ENCODE results near the gene STON2. TPM values are rescaled to one million over a fixed set of nuclear protein-coding genes. Genes with fewer than 3 reads are reported as not detected.
A peak's percentile ranks its signal among the peaks of the same experiment; 100 is the strongest.

The STON2 gene
- total RNA-seq, 2 donors from 2014 or later = 12.7 to 23.8 TPM

GRCh38 chr14:81272317-81272716 lies 127.8 kb downstream of the STON2 start:
- Histone ChIP-seq H3K27me3 (replicated peaks; ENCODE audit: insufficient read depth) (no peaks in the 10 kb centered on the region), H3K9me3 (no peaks in the 10 kb centered on the region), H3K27ac (no peak overlapping the region), H3K4me1 (replicated peaks) (no peaks in the 10 kb centered on the region), H3K36me3 (no peaks in the 10 kb centered on the region), H3K4me3 (no peak overlapping the region)
- intact Hi-C loops (cut with DNase I) = no loop called here
- 63% methylated on average over 2 of the region's 2 CpGs for WGBS
- TF ChIP-seq POLR2AphosphoS5 (IDR thresholded peaks at IDR 0.05) (no peak), POLR2A (IDR thresholded peaks at IDR 0.05) (no peak), CTCF (IDR thresholded peaks at IDR 0.05) (no peak)
- DNase-seq (ENCODE audit: low spot score) = no peak

GRCh38 chr14:81269979-81270375 lies 130.1 kb downstream of the STON2 start:
- DNase-seq (ENCODE audit: low spot score) = no peak
- 81% methylated on average over 3 of the region's 3 CpGs for WGBS
- Histone ChIP-seq H3K36me3 (no peaks in the 10 kb centered on the region), H3K27ac (no peak overlapping the region), H3K4me3 (no peak overlapping the region), H3K9me3 (no peaks in the 10 kb centered on the region), H3K4me1 (replicated peaks) (no peaks in the 10 kb centered on the region), H3K27me3 (replicated peaks; ENCODE audit: insufficient read depth) (no peaks in the 10 kb centered on the region)
- intact Hi-C loops (cut with DNase I) = loop anchor here (2.0 kb wide), 1 partner anchor 183 kb away; no protein-coding TSS in a partner anchor
- no peak for TF ChIP-seq POLR2A (IDR thresholded peaks at IDR 0.05)
- no peak for TF ChIP-seq POLR2AphosphoS5 (IDR thresholded peaks at IDR 0.05)
- TF ChIP-seq CTCF (IDR thresholded peaks at IDR 0.05) = no peak

- WGBS = 33% methylated on average over 7 of the region's 7 CpGs
- intact Hi-C loops (cut with DNase I) = loop anchor here (2.0 kb wide), 1 partner anchor 183 kb away; no protein-coding TSS in a partner anchor
- Histone ChIP-seq H3K9me3 (no peaks in the 10 kb centered on the region), H3K4me3 (no peak overlapping the region), H3K27me3 (replicated peaks; ENCODE audit: insufficient read depth) (no peaks in the 10 kb centered on the region), H3K36me3 (no peaks in the 10 kb centered on the region), H3K27ac (no peak overlapping the region), H3K4me1 (replicated peaks) (no peaks in the 10 kb centered on the region)
- TF ChIP-seq POLR2A (IDR thresholded peaks at IDR 0.05) (no peak), CTCF (IDR thresholded peaks at IDR 0.05) (peak; percentile 75 to 90 (median 84)), POLR2AphosphoS5 (IDR thresholded peaks at IDR 0.05) (peak; percentile 38)
- peak; percentile 50 for DNase-seq (ENCODE audit: low spot score)
These were observed 130.8 kb downstream of the STON2 start for GRCh38 chr14:81269100-81269978.

GRCh38 chr14:81268016-81268416 lies 132.1 kb downstream of the STON2 start:
- Histone ChIP-seq H3K27me3 (replicated peaks; ENCODE audit: insufficient read depth) (no peaks in the 10 kb centered on the region), H3K27ac (no peak overlapping the region), H3K4me3 (no peak overlapping the region), H3K4me1 (replicated peaks) (no peaks in the 10 kb centered on the region), H3K9me3 (no peaks in the 10 kb centered on the region), H3K36me3 (no peaks in the 10 kb centered on the region)
- no peak for DNase-seq (ENCODE audit: low spot score)
- WGBS = 62% methylated on average over 3 of the region's 3 CpGs
- intact Hi-C loops (cut with DNase I) = loop anchor here (2.0 kb wide), 1 partner anchor 185 kb away; no protein-coding TSS in a partner anchor
- no peak for TF ChIP-seq CTCF (IDR thresholded peaks at IDR 0.05)
- no peak for TF ChIP-seq POLR2A (IDR thresholded peaks at IDR 0.05)
- no peak for TF ChIP-seq POLR2AphosphoS5 (IDR thresholded peaks at IDR 0.05)

All from prostate gland (tissue), 2 donors.